Thyroid gland (tissue), 4 donors: ENCODE data around the gene CSF2RB.

Source experiments
- POLR2A ChIP-seq, 2 donors: fragments of 450-650 bp; IDR thresholded peaks; one replicate each; pipeline ENCODE4 v1.6.1; 2017; ENCODE audit warnings: antibody characterized with exemption in 2 of 2, mild to moderate bottlenecking in 2 of 2, moderate library complexity in 1 of 2
- TF ChIP-seq, protein P1 (sequence below), 6 experiments: fragments of 200-600 bp in 3 of 6; fragments of 450-650 bp in 3 of 6; sonication (generic) in 3 of 6; IDR thresholded peaks; one replicate each; pipeline ENCODE4 v1.5.1; 2016 to 2019; ENCODE audit warnings: antibody characterized with exemption in 6 of 6, mild to moderate bottlenecking in 2 of 6, inconsistent platforms in 1 of 6, moderate library complexity in 1 of 6

DNA sequence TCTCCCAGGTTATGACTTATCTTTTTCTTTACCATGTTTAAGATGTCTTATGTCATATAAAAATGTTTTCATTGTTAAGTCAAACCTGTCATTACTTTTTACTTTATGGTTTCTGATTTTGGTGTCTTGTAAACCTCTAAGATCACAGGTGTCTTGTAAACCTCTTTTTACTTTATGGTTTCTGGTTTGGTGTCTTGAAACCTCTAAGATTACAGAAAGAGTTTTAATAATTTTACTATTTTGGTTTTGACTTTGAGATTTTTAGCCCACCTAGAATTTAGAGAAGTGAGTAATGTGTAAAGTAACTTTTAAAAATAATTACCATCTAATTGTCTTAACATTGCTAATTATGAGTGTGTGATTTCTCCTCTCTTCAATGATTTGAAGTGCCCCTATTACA lies 2.6 kb downstream of the CSF2RB start:
- TF ChIP-seq, protein P1, sequence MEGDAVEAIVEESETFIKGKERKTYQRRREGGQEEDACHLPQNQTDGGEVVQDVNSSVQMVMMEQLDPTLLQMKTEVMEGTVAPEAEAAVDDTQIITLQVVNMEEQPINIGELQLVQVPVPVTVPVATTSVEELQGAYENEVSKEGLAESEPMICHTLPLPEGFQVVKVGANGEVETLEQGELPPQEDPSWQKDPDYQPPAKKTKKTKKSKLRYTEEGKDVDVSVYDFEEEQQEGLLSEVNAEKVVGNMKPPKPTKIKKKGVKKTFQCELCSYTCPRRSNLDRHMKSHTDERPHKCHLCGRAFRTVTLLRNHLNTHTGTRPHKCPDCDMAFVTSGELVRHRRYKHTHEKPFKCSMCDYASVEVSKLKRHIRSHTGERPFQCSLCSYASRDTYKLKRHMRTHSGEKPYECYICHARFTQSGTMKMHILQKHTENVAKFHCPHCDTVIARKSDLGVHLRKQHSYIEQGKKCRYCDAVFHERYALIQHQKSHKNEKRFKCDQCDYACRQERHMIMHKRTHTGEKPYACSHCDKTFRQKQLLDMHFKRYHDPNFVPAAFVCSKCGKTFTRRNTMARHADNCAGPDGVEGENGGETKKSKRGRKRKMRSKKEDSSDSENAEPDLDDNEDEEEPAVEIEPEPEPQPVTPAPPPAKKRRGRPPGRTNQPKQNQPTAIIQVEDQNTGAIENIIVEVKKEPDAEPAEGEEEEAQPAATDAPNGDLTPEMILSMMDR (IDR thresholded peaks at IDR 0.05) = no peak
- no peak for TF ChIP-seq POLR2A (IDR thresholded peaks at IDR 0.05)
